ENCODE data around the gene MNS1.

The MNS1 gene, protein sequence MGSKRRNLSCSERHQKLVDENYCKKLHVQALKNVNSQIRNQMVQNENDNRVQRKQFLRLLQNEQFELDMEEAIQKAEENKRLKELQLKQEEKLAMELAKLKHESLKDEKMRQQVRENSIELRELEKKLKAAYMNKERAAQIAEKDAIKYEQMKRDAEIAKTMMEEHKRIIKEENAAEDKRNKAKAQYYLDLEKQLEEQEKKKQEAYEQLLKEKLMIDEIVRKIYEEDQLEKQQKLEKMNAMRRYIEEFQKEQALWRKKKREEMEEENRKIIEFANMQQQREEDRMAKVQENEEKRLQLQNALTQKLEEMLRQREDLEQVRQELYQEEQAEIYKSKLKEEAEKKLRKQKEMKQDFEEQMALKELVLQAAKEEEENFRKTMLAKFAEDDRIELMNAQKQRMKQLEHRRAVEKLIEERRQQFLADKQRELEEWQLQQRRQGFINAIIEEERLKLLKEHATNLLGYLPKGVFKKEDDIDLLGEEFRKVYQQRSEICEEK

DNA sequence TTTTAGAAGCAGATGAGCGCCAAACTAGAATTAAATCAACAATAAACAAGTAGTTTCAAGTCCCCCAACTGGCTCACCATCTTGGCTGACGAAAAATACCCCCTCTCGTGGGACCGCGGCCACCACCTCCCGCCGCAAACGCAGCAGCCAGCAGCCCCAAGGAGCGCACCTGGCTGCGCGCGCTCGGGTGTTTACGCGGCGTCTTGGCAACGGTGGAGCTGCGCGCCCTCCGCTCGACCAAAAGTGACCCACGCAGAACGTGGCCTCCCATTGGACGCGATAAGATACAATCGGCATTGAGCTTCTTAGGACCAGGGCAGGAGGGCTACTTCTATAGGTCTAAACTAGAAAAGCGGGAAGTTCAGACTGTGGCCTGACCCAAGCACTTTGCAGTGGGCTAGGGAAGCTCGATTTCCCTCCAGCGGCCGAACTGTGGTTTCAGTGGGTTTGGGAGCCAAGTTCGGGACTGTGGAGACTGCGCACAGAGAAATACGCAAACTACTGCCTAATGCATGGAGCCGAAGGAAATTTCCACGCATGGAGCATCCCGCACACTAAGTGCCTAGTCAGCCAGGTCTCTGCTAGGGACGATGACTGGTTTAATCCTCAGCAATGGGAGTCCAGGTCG lies at the start of gene MNS1:
Gene MNS1, minus strand, starts transcription at position 245 of the 628 bp plus-strand sequence. Its CDS starts 165 bp downstream, at position 80.
- Histone ChIP-seq H3K4me3 (ENCODE audit: low read length) (peak within 1 kb of the TSS; percentile 89), H3K4me2 (ENCODE audit: low read length) (peak within 1 kb of the TSS; percentile 84), H2AFZ (ENCODE audit: low read depth, low read length) (peak within 1 kb of the TSS; percentile 81)

GRCh38 chr15:56496635-56497034 lies 31.7 kb upstream of the MNS1 start:
- peak overlapping the region; percentile 23; the same call in 1 of the 2 replicates for H2AFZ ChIP-seq (ENCODE audit: low read depth, low read length)
- H4K20me1 ChIP-seq (ENCODE audit: insufficient read depth, low read length) = no peaks in the 10 kb centered on the region
- H3K4me2 ChIP-seq (ENCODE audit: low read length) = peak overlapping the region; percentile 87
- H3K9ac ChIP-seq (ENCODE audit: low read length) = peak overlapping the region; percentile 31
- no peaks in the 10 kb centered on the region for H3K9me3 ChIP-seq (ENCODE audit: insufficient read depth, low read length)
- no peak overlapping the region for H3K27ac ChIP-seq (ENCODE audit: low read length)
- H3K79me2 ChIP-seq (ENCODE audit: low read length) = no peaks in the 10 kb centered on the region
- TF ChIP-seq CTCF (IDR thresholded peaks at IDR 0.05; ENCODE audit: low read depth, low read length) (peak; percentile 84), EZH2phosphoT487 (IDR thresholded peaks at IDR 0.05; ENCODE audit: low read depth) (no peak)
- H3K36me3 ChIP-seq (replicated peaks; ENCODE audit: low read depth, low read length) = no peaks in the 10 kb centered on the region
- H3K4me3 ChIP-seq (ENCODE audit: low read length) = peak overlapping the region; percentile 73
- peaks cover 4% of the 10 kb centered on the region; the same call in 1 of the 2 replicates for H3K4me1 ChIP-seq (ENCODE audit: low read length)
- no peaks in the 10 kb centered on the region for H3K27me3 ChIP-seq (ENCODE audit: low read depth, low read length)

More for the DNA sequence above, at the start of gene MNS1:
- peaks cover 35% of the 10 kb centered on the region for H3K4me1 ChIP-seq (ENCODE audit: low read length)
- no peaks in the 10 kb centered on the region for H3K9me3 ChIP-seq (ENCODE audit: insufficient read depth, low read length)
- TF ChIP-seq EZH2phosphoT487 (IDR thresholded peaks at IDR 0.05; ENCODE audit: low read depth) = no peak
- no peak for TF ChIP-seq CTCF (IDR thresholded peaks at IDR 0.05; ENCODE audit: low read depth, low read length)
- H3K9ac ChIP-seq (ENCODE audit: low read length) = peak within 1 kb of the TSS; percentile 82
- peaks cover 18% of the 10 kb centered on the region for H3K79me2 ChIP-seq (ENCODE audit: low read length)
- no peaks in the 10 kb centered on the region for H4K20me1 ChIP-seq (ENCODE audit: insufficient read depth, low read length)
- peak within 1 kb of the TSS; percentile 73 for H3K27ac ChIP-seq (ENCODE audit: low read length)
- H3K36me3 ChIP-seq (replicated peaks; ENCODE audit: low read depth, low read length) = peaks cover 21% of the 10 kb centered on the region
- H3K27me3 ChIP-seq (ENCODE audit: low read depth, low read length) = no peaks in the 10 kb centered on the region

GRCh38 chr15:56495533-56495932 lies 30.6 kb upstream of the MNS1 start:
- H3K4me2 ChIP-seq (ENCODE audit: low read length) = no peak overlapping the region
- no peaks in the 10 kb centered on the region for H3K9me3 ChIP-seq (ENCODE audit: insufficient read depth, low read length)
- peaks cover 4% of the 10 kb centered on the region; the same call in 1 of the 2 replicates for H3K4me1 ChIP-seq (ENCODE audit: low read length)
- no peak overlapping the region for H3K9ac ChIP-seq (ENCODE audit: low read length)
- H3K79me2 ChIP-seq (ENCODE audit: low read length) = no peaks in the 10 kb centered on the region
- H2AFZ ChIP-seq (ENCODE audit: low read depth, low read length) = no peak overlapping the region
- H3K4me3 ChIP-seq (ENCODE audit: low read length) = no peak overlapping the region
- no peak overlapping the region for H3K27ac ChIP-seq (ENCODE audit: low read length)
- no peaks in the 10 kb centered on the region for H4K20me1 ChIP-seq (ENCODE audit: insufficient read depth, low read length)
- TF ChIP-seq CTCF (IDR thresholded peaks at IDR 0.05; ENCODE audit: low read depth, low read length) (no peak), EZH2phosphoT487 (IDR thresholded peaks at IDR 0.05; ENCODE audit: low read depth) (no peak)
- H3K36me3 ChIP-seq (replicated peaks; ENCODE audit: low read depth, low read length) = no peaks in the 10 kb centered on the region
- no peaks in the 10 kb centered on the region for H3K27me3 ChIP-seq (ENCODE audit: low read depth, low read length)

GRCh38 chr15:56495053-56495452 lies 30.1 kb upstream of the MNS1 start:
- TF ChIP-seq CTCF (IDR thresholded peaks at IDR 0.05; ENCODE audit: low read depth, low read length) (no peak), EZH2phosphoT487 (IDR thresholded peaks at IDR 0.05; ENCODE audit: low read depth) (no peak)
- H3K79me2 ChIP-seq (ENCODE audit: low read length) = no peaks in the 10 kb centered on the region
- H3K4me2 ChIP-seq (ENCODE audit: low read length) = no peak overlapping the region
- H3K36me3 ChIP-seq (replicated peaks; ENCODE audit: low read depth, low read length) = no peaks in the 10 kb centered on the region
- H3K27me3 ChIP-seq (ENCODE audit: low read depth, low read length) = no peaks in the 10 kb centered on the region
- H3K9me3 ChIP-seq (ENCODE audit: insufficient read depth, low read length) = no peaks in the 10 kb centered on the region
- no peaks in the 10 kb centered on the region for H4K20me1 ChIP-seq (ENCODE audit: insufficient read depth, low read length)
- no peak overlapping the region for H3K4me3 ChIP-seq (ENCODE audit: low read length)
- peaks cover 4% of the 10 kb centered on the region; the same call in 1 of the 2 replicates for H3K4me1 ChIP-seq (ENCODE audit: low read length)
- no peak overlapping the region for H2AFZ ChIP-seq (ENCODE audit: low read depth, low read length)
- no peak overlapping the region for H3K9ac ChIP-seq (ENCODE audit: low read length)
- no peak overlapping the region for H3K27ac ChIP-seq (ENCODE audit: low read length)

Measured in OCI-LY3 (cell line).